Measurements from ENCODE around the gene NDOR1. TPM values are rescaled to one million over a fixed set of nuclear protein-coding genes. Genes with fewer than 3 reads are reported as not detected.

Gene NDOR1
- total RNA-seq, 1 experiment from 2014 or later: 27.7 TPM

- intact Hi-C loops (cut with micrococcal nuclease; ENCODE audit: unreplicated experiment): loop anchor here (5.0 kb wide), 1 partner anchor 37 kb away; no protein-coding TSS in a partner anchor
- POLR2A ChIA-PET (ENCODE audit: unreplicated experiment): no interaction called here
- no TSS peak for BruUV-seq (replicated peaks)
- Histone ChIP-seq H3K36me3 (ENCODE audit: low read depth) (no peaks in the 10 kb centered on the region), H3K4me1 (replicated peaks; ENCODE audit: insufficient read depth) (no peaks in the 10 kb centered on the region), H3F3A (ENCODE audit: insufficient read depth, low read depth) (0 out of 2 replicates have a peak, but pooled peaks cover 5% of the 10 kb centered on the region), H3K27me3 (ENCODE audit: insufficient read depth, low read depth) (no peaks in the 10 kb centered on the region), H3K27ac (no peak overlapping the region), H3K9me2 (ENCODE audit: insufficient read depth) (no peaks in the 10 kb centered on the region), H3K79me2 (ENCODE audit: low read depth) (no peaks in the 10 kb centered on the region), H4K20me1 (ENCODE audit: insufficient read depth) (no peaks in the 10 kb centered on the region), H3K4me2 (no peak overlapping the region), H2AFZ (no peak overlapping the region), H3K9me3 (ENCODE audit: insufficient read depth, low read depth) (no peaks in the 10 kb centered on the region), H3K4me3 (no peak overlapping the region)
- CTCF ChIA-PET: no interaction called here
- DNase-seq: no peak
- TF ChIP-seq EZH2 (IDR thresholded peaks at IDR 0.05; ENCODE audit: low read depth): no peak
- no peak for TF ChIP-seq CTCF (conservative IDR thresholded peaks at IDR 0.05)
Measured at GRCh38 chr9:137164370-137165249, 40.9 kb upstream of the NDOR1 start.

- Histone ChIP-seq H3K4me1 (replicated peaks; ENCODE audit: insufficient read depth) (no peaks in the 10 kb centered on the region), H3K27me3 (ENCODE audit: insufficient read depth, low read depth) (no peaks in the 10 kb centered on the region), H3K9me3 (ENCODE audit: insufficient read depth, low read depth) (no peaks in the 10 kb centered on the region), H3K36me3 (ENCODE audit: low read depth) (no peaks in the 10 kb centered on the region), H4K20me1 (ENCODE audit: insufficient read depth) (no peaks in the 10 kb centered on the region), H3K27ac (no peak overlapping the region), H3K9me2 (ENCODE audit: insufficient read depth) (no peaks in the 10 kb centered on the region), H3F3A (ENCODE audit: insufficient read depth, low read depth) (0 out of 2 replicates have a peak, but pooled peaks cover 5% of the 10 kb centered on the region), H2AFZ (no peak overlapping the region), H3K79me2 (ENCODE audit: low read depth) (no peaks in the 10 kb centered on the region), H3K4me2 (no peak overlapping the region), H3K4me3 (no peak overlapping the region)
- no peak for DNase-seq
- TF ChIP-seq CTCF (conservative IDR thresholded peaks at IDR 0.05) (no peak), EZH2 (IDR thresholded peaks at IDR 0.05; ENCODE audit: low read depth) (no peak)
- CTCF ChIA-PET: no interaction called here
- POLR2A ChIA-PET (ENCODE audit: unreplicated experiment): no interaction called here
- no TSS peak for BruUV-seq (replicated peaks)
- intact Hi-C loops (cut with micrococcal nuclease; ENCODE audit: unreplicated experiment): loop anchor here (5.0 kb wide), 1 partner anchor 38 kb away; no protein-coding TSS in a partner anchor
Measured at GRCh38 chr9:137165250-137165836, 40.2 kb upstream of the NDOR1 start.

- TF ChIP-seq CTCF (conservative IDR thresholded peaks at IDR 0.05): no peak
- no peak for TF ChIP-seq EZH2 (IDR thresholded peaks at IDR 0.05; ENCODE audit: low read depth)
- Histone ChIP-seq H4K20me1 (ENCODE audit: insufficient read depth) (no peaks in the 10 kb centered on the region), H3F3A (ENCODE audit: insufficient read depth, low read depth) (0 out of 2 replicates have a peak, but pooled peaks cover 5% of the 10 kb centered on the region), H3K4me1 (replicated peaks; ENCODE audit: insufficient read depth) (no peaks in the 10 kb centered on the region), H3K27ac (no peak overlapping the region), H3K9me3 (ENCODE audit: insufficient read depth, low read depth) (no peaks in the 10 kb centered on the region), H3K4me3 (no peak overlapping the region), H3K79me2 (ENCODE audit: low read depth) (no peaks in the 10 kb centered on the region), H2AFZ (no peak overlapping the region), H3K9me2 (ENCODE audit: insufficient read depth) (no peaks in the 10 kb centered on the region), H3K4me2 (no peak overlapping the region), H3K27me3 (ENCODE audit: insufficient read depth, low read depth) (no peaks in the 10 kb centered on the region), H3K36me3 (ENCODE audit: low read depth) (no peaks in the 10 kb centered on the region)
- DNase-seq: no peak
- BruUV-seq (replicated peaks): no TSS peak
- CTCF ChIA-PET: interaction anchor here (0.5 kb wide), 1 partner anchor 39 kb away, joined by 14 read pairs; no protein-coding TSS in a partner anchor
- POLR2A ChIA-PET (ENCODE audit: unreplicated experiment): no interaction called here
- intact Hi-C loops (cut with micrococcal nuclease; ENCODE audit: unreplicated experiment): loop anchor here (5.0 kb wide), 1 partner anchor 39 kb away; no protein-coding TSS in a partner anchor
Measured at GRCh38 chr9:137166380-137167229, 38.9 kb upstream of the NDOR1 start.
